HL-60 (cell line): ENCODE measurements around the gene CYGB.

Experiments used
- DNase-seq, 2 experiments: peaks; one replicate each; pipeline ENCODE4 v3.0.0-alpha.2; 2010 to 2020; ENCODE audit warnings: low read depth in 1 of 2, low spot score in 1 of 2
- H3K27ac ChIP-seq: fragments of 250-450 bp; sonication (Bioruptor Pico); replicated peaks from 2 replicates; pipeline ENCODE4 v1.5.1; 2020; ENCODE audit warnings: mild to moderate bottlenecking, moderate library complexity
- H3K27me3 ChIP-seq: fragments of 250-450 bp; sonication (Bioruptor Pico); 2 replicates; pipeline ENCODE4 v1.5.1; 2021; ENCODE audit warnings: mild to moderate bottlenecking, moderate library complexity; ENCODE audit not compliant: insufficient read depth, poor library complexity, severe bottlenecking
- H3K4me3 ChIP-seq: replicated peaks from 2 replicates; pipeline ENCODE4 v1.5.1; 2011; ENCODE audit warnings: mild to moderate bottlenecking, control low read depth, low read length; ENCODE audit not compliant: insufficient read depth
- GABPA ChIP-seq: IDR thresholded peaks from 2 replicates; pipeline ENCODE4 v1.6.1; 2012; ENCODE audit warnings: low read depth
- POLR2AphosphoS5 ChIP-seq: IDR thresholded peaks from 2 replicates; pipeline ENCODE4 v1.6.1; 2012; ENCODE audit warnings: low read depth
- SPI1 ChIP-seq: IDR thresholded peaks from 2 replicates; pipeline ENCODE4 v1.6.1; 2012; ENCODE audit warnings: low read depth, mild to moderate bottlenecking, borderline replicate concordance
- TF ChIP-seq, protein P1 (sequence below): IDR thresholded peaks from 2 replicates; pipeline ENCODE4 v1.6.1; 2012; ENCODE audit warnings: low read depth; ENCODE audit not compliant: insufficient replicate concordance
- TF ChIP-seq, protein P2 (sequence below): IDR thresholded peaks from one replicate; pipeline ENCODE4 v1.5.1; 2011; ENCODE audit warnings: low read length, control low read depth, inconsistent platforms; ENCODE audit not compliant: insufficient read depth

CYGB gene

DNA sequence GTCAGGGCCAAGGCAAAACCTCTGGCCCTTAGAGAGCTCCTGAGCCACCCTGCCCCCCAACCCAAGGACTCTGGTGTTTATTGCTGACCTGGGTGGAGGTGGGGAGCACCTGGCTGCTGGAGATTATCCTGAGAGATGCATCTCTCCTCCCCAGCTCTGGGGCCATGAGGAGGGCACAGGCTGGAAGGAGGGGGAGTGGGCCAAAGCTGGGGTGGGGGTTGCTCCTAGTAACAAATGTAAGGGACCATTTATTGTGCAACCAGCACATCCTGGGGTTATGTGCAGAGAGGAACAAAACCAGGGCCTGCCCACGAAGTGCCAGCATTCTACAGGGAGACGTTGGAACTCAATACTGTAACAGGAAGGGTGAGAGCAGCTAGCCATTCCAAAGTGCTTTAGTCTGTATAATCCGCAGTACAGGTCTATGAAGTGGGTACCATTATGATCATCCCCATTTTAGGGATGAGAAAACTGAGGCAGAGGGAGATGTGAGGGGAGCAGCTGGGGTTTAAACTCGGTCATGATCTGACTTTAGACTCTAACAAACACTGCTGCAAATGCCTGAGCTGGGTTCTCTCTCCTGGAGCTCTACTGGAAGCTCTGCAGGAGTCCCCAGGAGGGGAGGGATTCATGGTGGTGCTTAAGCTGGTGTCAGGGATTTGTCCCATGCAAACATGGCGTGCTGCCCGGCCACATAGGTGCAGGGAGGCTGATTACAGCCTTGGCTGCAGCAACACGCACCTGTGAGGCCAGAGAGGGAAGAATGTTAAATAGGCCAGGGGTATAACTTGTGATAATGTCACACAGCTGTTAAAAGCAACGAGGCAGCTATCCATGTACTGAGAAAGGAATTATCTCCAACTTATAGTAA is 34.9 kb downstream of the CYGB start:
- DNase-seq, result peak in 1 of 2 experiments; percentile 48
- peaks cover 3% of the 10 kb centered on the region for H3K27me3 ChIP-seq
- no peak for TF ChIP-seq GABPA
- no peak for TF ChIP-seq SPI1
- TF ChIP-seq, protein P1, sequence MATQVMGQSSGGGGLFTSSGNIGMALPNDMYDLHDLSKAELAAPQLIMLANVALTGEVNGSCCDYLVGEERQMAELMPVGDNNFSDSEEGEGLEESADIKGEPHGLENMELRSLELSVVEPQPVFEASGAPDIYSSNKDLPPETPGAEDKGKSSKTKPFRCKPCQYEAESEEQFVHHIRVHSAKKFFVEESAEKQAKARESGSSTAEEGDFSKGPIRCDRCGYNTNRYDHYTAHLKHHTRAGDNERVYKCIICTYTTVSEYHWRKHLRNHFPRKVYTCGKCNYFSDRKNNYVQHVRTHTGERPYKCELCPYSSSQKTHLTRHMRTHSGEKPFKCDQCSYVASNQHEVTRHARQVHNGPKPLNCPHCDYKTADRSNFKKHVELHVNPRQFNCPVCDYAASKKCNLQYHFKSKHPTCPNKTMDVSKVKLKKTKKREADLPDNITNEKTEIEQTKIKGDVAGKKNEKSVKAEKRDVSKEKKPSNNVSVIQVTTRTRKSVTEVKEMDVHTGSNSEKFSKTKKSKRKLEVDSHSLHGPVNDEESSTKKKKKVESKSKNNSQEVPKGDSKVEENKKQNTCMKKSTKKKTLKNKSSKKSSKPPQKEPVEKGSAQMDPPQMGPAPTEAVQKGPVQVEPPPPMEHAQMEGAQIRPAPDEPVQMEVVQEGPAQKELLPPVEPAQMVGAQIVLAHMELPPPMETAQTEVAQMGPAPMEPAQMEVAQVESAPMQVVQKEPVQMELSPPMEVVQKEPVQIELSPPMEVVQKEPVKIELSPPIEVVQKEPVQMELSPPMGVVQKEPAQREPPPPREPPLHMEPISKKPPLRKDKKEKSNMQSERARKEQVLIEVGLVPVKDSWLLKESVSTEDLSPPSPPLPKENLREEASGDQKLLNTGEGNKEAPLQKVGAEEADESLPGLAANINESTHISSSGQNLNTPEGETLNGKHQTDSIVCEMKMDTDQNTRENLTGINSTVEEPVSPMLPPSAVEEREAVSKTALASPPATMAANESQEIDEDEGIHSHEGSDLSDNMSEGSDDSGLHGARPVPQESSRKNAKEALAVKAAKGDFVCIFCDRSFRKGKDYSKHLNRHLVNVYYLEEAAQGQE, result no peak
- no peak for TF ChIP-seq POLR2AphosphoS5
- TF ChIP-seq, protein P2, sequence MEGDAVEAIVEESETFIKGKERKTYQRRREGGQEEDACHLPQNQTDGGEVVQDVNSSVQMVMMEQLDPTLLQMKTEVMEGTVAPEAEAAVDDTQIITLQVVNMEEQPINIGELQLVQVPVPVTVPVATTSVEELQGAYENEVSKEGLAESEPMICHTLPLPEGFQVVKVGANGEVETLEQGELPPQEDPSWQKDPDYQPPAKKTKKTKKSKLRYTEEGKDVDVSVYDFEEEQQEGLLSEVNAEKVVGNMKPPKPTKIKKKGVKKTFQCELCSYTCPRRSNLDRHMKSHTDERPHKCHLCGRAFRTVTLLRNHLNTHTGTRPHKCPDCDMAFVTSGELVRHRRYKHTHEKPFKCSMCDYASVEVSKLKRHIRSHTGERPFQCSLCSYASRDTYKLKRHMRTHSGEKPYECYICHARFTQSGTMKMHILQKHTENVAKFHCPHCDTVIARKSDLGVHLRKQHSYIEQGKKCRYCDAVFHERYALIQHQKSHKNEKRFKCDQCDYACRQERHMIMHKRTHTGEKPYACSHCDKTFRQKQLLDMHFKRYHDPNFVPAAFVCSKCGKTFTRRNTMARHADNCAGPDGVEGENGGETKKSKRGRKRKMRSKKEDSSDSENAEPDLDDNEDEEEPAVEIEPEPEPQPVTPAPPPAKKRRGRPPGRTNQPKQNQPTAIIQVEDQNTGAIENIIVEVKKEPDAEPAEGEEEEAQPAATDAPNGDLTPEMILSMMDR, result no peak
- peak overlapping the region; percentile 44; the same call in 1 of the 2 replicates for H3K27ac ChIP-seq
- H3K4me3 ChIP-seq, result no peak overlapping the region

DNA sequence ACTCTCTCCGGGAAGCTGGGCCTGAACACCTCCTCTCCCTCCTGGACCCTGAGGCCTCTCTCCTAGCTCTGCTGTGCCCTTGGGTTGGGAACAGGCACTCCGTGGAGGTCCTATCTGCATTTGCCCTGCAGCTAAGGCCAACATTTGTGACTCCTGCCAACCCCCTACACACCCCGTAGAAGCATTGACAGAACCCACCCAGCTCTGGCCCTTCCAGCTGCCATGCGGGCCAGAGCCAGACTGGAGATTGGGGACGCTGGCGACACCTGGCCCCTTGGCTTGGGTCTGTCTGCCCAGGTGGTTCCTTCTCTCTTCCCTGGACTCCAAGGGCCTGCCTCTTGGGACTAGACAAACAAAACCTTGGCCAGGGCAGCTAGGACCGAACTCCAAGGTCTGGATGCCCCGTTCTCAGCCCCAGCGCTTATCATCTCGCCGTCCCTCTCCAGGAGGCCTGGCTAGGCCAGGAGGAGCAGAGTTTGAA is 35.6 kb downstream of the CYGB start:
- no peaks in the 10 kb centered on the region for H3K27me3 ChIP-seq
- H3K4me3 ChIP-seq, result no peak overlapping the region
- peak overlapping the region; percentile 44 for H3K27ac ChIP-seq
- no peak for DNase-seq
- TF ChIP-seq, protein P2, result no peak
- TF ChIP-seq, protein P1, result no peak
- no peak for TF ChIP-seq SPI1
- no peak for TF ChIP-seq GABPA
- no peak for TF ChIP-seq POLR2AphosphoS5

DNA sequence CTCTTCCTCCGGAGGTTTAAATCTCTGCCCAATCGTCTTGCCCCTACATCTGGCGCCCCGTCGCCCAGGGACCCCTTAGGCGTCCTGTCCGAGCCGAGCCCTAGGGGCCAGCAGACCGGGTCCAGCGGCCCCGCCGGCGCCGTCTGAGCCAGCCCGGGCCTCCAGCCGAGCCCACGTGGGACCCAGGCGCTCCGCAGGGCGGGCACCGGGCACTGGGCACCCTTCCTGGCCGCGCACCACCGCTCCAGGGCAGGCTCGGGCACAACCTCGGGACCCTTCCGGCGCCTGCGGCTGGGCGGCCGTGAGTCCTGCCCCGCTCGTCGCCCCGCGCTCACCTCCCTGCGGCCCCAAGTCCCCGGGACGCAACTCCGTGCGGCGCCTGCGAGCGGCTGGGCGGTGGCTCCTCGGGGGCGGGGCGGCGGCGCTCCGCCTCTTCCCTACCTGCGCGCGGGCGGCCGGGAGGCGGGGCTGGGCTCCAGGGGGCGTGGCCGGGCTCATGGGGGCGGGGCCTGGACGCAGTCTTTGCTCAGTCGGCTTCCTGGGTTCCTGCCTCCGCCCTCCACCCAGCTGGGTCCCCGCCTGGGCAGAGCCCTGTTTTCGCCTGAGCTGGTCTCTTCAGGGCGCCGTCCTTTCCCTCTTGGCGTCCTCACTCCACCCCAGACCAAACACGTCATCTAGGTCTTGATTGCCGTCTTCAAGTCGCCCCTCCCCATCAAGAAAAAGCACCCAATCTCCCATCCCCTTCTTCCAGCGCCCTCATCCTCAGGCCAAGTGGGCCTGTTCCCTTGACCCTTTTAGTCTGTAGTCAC is 36.3 kb downstream of the CYGB start, which contains the start of gene RHBDF2:
TSS of gene RHBDF2 (minus strand) at position 406 of the 809 bp plus-strand sequence. CDS start 19,899 bp downstream, outside the sequence.
- TF ChIP-seq POLR2AphosphoS5, result no peak
- TF ChIP-seq, protein P1, result no peak
- TF ChIP-seq, protein P2, result no peak
- TF ChIP-seq SPI1, result no peak
- no peak for TF ChIP-seq GABPA
- Histone ChIP-seq H3K4me3 (peak within 1 kb of the TSS; percentile 78), H3K27me3 (no peaks in the 10 kb centered on the region), H3K27ac (peak within 1 kb of the TSS; percentile 44)
- peak; percentile 88 to 91 for DNase-seq
